K562 (cell line): ENCODE results near the gene SCAP. TPM values are rescaled to one million over a fixed set of nuclear protein-coding genes. Genes with fewer than 3 reads are reported as not detected.

ENCODE experiments used
- ATAC-seq: fragments of 200-7000 bp; cut with Tn5 transposase; 3 replicates; pipeline ENCODE4 v1.9.1; 2020; ENCODE audit warnings: moderate library complexity
- BruUV-seq: library from RNA; stranded (reverse); fragments of 400-500 nt; replicated peaks from 2 replicates; lab custom pipeline; 2021; lab: Mats Ljungman, UMichigan
- CTCF ChIA-PET: fragments of 300-600 bp; formaldehyde crosslinking; extraction: SDS; loops from one replicate; lab custom pipeline; 2021; ENCODE audit warnings: low intra/inter-chr PET ratio; lab: Yijun Ruan, JAX
- POLR2A ChIA-PET: fragments of 300-600, 350-650 bp; sonication (Branson Sonifier 250); formaldehyde crosslinking; extraction: SDS; loops from one replicate; lab custom pipeline; 2021; ENCODE audit warnings: antibody characterized with exemption, inconsistent platforms; lab: Yijun Ruan, JAX
- DNase-seq, 4 experiments: peaks; one replicate each; pipeline versions ENCODE4 v3.0.0 to v3.0.0-alpha.2; 2011 to 2018; ENCODE audit warnings: low spot score in 3 of 4, mixed read lengths in 3 of 4; ENCODE audit errors: extremely low read depth in 1 of 4
- FAIRE-seq: peaks from 2 replicates; lab custom pipeline; 2011; peaks lifted over from hg19 to GRCh38; lab: Jason Lieb, UNC
- H2AFZ ChIP-seq: 2 replicates; pipeline ENCODE4 v1.6.0; 2011; ENCODE audit warnings: low read depth, low read length, control low read depth, inconsistent platforms
- H3K27ac ChIP-seq: fragments of 200-600 bp; 3 replicates; pipeline ENCODE4 v1.8.0; 2011; ENCODE audit warnings: low read depth, mild to moderate bottlenecking, control low read depth, inconsistent platforms, low read length, moderate library complexity, mixed read lengths; ENCODE audit errors: extremely low read depth
- H3K27me3 ChIP-seq, 2 experiments: fragments of 300-600 bp in 1 of 2; 2 replicates in 1 of 2; 3 replicates in 1 of 2; pipeline versions ENCODE4 v1.6.0 to v1.8.0; 2011; ENCODE audit warnings: inconsistent platforms in 2 of 2, low read length in 2 of 2, mild to moderate bottlenecking in 1 of 2, mixed read lengths in 1 of 2, moderate library complexity in 1 of 2; ENCODE audit not compliant: control insufficient read depth in 2 of 2, insufficient read depth in 2 of 2
- H3K36me3 ChIP-seq: fragments of 300-600 bp; 3 replicates; pipeline ENCODE4 v1.8.0; 2011; ENCODE audit warnings: mild to moderate bottlenecking, low read length, inconsistent platforms; ENCODE audit not compliant: control insufficient read depth, insufficient read depth
- H3K4me1 ChIP-seq, 2 experiments: fragments of 200-600 bp in 1 of 2; replicated peaks in 1 of 2; 2 replicates in 1 of 2; 3 replicates in 1 of 2; pipeline versions ENCODE4 v1.5.1 to v1.8.0; 2011; ENCODE audit warnings: inconsistent platforms in 2 of 2, low read length in 2 of 2, mild to moderate bottlenecking in 1 of 2, mixed read lengths in 1 of 2, moderate library complexity in 1 of 2; ENCODE audit not compliant: control insufficient read depth in 2 of 2, insufficient read depth in 2 of 2
- H3K4me2 ChIP-seq: 2 replicates; pipeline ENCODE4 v1.6.1; 2011; ENCODE audit warnings: low read length, control low read depth, inconsistent platforms, mixed read lengths; ENCODE audit not compliant: insufficient read depth
- H3K4me3 ChIP-seq: fragments of 200-600 bp; sonication (generic), shearing (Covaris generic); 2 replicates; pipeline ENCODE4 v1.5.1; 2016; ENCODE audit warnings: control low read depth, inconsistent platforms
- H3K79me2 ChIP-seq: fragments of 200-600 bp; 3 replicates; pipeline ENCODE4 v1.8.0; 2011; ENCODE audit warnings: low read length, inconsistent platforms; ENCODE audit not compliant: control insufficient read depth, insufficient read depth
- H3K9ac ChIP-seq, 2 experiments: 2 replicates each; pipeline versions ENCODE4 v1.6.0 to v1.6.1; 2011; ENCODE audit warnings: low read depth in 2 of 2, low read length in 2 of 2, control low read depth in 1 of 2, inconsistent platforms in 1 of 2, mild to moderate bottlenecking in 1 of 2, mixed read lengths in 1 of 2; ENCODE audit not compliant: insufficient read depth in 1 of 2
- H3K9me1 ChIP-seq: one replicate; pipeline ENCODE4 v1.6.0; 2011; ENCODE audit warnings: inconsistent platforms, mild to moderate bottlenecking, low read length, moderate library complexity; ENCODE audit not compliant: control insufficient read depth, insufficient read depth
- H3K9me3 ChIP-seq: replicated peaks from 2 replicates; pipeline ENCODE4 v1.5.1; 2011; ENCODE audit warnings: low read depth, low read length, inconsistent platforms; ENCODE audit not compliant: control insufficient read depth, insufficient read depth
- H4K20me1 ChIP-seq: replicated peaks from 2 replicates; pipeline ENCODE4 v1.6.1; 2011; ENCODE audit warnings: low read length, inconsistent platforms, mixed read lengths; ENCODE audit not compliant: control insufficient read depth, insufficient read depth
- CBFB ChIP-seq: sonication (generic); formaldehyde crosslinking; IDR thresholded peaks from 2 replicates; pipeline ENCODE4 v1.4.0; 2020; ENCODE audit warnings: mild to moderate bottlenecking, missing genetic modification reagents
- FOXA3 ChIP-seq, 2 experiments: fragments of 450-650 bp in 1 of 2; sonication (generic) in 1 of 2; formaldehyde crosslinking; IDR thresholded peaks in 1 of 2; conservative IDR thresholded peaks in 1 of 2; 2 replicates each; pipeline versions ENCODE4 v1.4.0 to v1.8.0; 2020 to 2022; ENCODE audit warnings: mild to moderate bottlenecking in 2 of 2, missing genetic modification reagents in 1 of 2
- MLLT1 ChIP-seq, 2 experiments: fragments of 450-650 bp; IDR thresholded peaks; 2 replicates each; pipeline ENCODE4 v1.6.1; 2016
- NCOA1 ChIP-seq: fragments of 450-650 bp; IDR thresholded peaks from 2 replicates; pipeline ENCODE4 v1.6.1; 2016; ENCODE audit warnings: low read depth
- NR1H2 ChIP-seq: sonication (generic); formaldehyde crosslinking; IDR thresholded peaks from 2 replicates; pipeline ENCODE4 v1.4.0; 2020; ENCODE audit warnings: mild to moderate bottlenecking, missing genetic modification reagents
- OTX1 ChIP-seq: fragments of 450-650 bp; formaldehyde crosslinking; IDR thresholded peaks from 2 replicates; pipeline ENCODE4 v1.4.0; 2022; ENCODE audit warnings: mild to moderate bottlenecking
- RREB1 ChIP-seq: fragments of 250-450 bp; sonication (Bioruptor Pico); IDR thresholded peaks from 2 replicates; pipeline ENCODE4 v1.4.0; 2020
- TAL1 ChIP-seq: fragments of 450-650 bp; IDR thresholded peaks from 2 replicates; pipeline ENCODE4 v1.6.1; 2016; ENCODE audit warnings: mild to moderate bottlenecking
- TEAD1 ChIP-seq, 2 experiments: fragments of 450-650 bp in 1 of 2; sonication (generic) in 1 of 2; formaldehyde crosslinking; IDR thresholded peaks; 2 replicates each; pipeline versions ENCODE4 v1.4.0 to v1.8.0; 2020 to 2022; ENCODE audit warnings: mild to moderate bottlenecking in 2 of 2, missing genetic modification reagents in 1 of 2
- U2AF2 ChIP-seq: fragments of 200-400 bp; formaldehyde crosslinking; optimal IDR thresholded peaks from 2 replicates; pipeline ENCODE3; 2017; ENCODE audit warnings: low read depth, mild to moderate bottlenecking, low read length
- ZBED1 ChIP-seq: IDR thresholded peaks from 2 replicates; pipeline ENCODE4 v1.6.1; 2014
- ZNF12 ChIP-seq: sonication (generic); formaldehyde crosslinking; IDR thresholded peaks from 2 replicates; pipeline ENCODE4 v1.4.0; 2020; ENCODE audit warnings: mild to moderate bottlenecking, missing genetic modification reagents
- WGBS: fragments of 100-300 bp; shearing (Covaris generic); methylation state at CpG from one replicate; pipeline ENCODE4 v1.1.6; 2016; ENCODE audit warnings: low coverage, mixed read lengths; ENCODE audit not compliant: insufficient coverage; ENCODE audit errors: missing lambda C conversion rate; 5-methylcytosine and 5-hydroxymethylcytosine counted together
- in situ Hi-C: fragments of 300-500 bp; cut with MboI; formaldehyde crosslinking; loops from 4 replicates; pipeline ENCODE4 v1.15.0; 2018; ENCODE audit warnings: inconsistent platforms, mixed read lengths
- intact Hi-C: fragments of 100-400 bp; cut with micrococcal nuclease; formaldehyde crosslinking; loops from 2 replicates; pipeline ENCODE4 v1.14.2; 2022
- polyA plus RNA-seq, 8 experiments: library from polyadenylated mRNA; depleted of rRNA in 4 of 8; stranded (reverse) in 5 of 8; unstranded in 3 of 8; fragments of >200 nt; fragmentation: Nextera tagmentation in 2 of 8; fragmentation: Illumina TruSeq in 1 of 8; extraction: Ambion mirVana in 2 of 8; extraction: Trizol in 1 of 8; gene quantifications; 2 replicates each; pipeline versions ENCODE4 v1.2.1 to v1.2.3, GENCODE V29; 2011 to 2014; ENCODE audit warnings: inconsistent platforms in 1 of 8, missing spikeins in 1 of 8
- total RNA-seq, 7 experiments: library from RNA; depleted of rRNA in 6 of 7; stranded (reverse); fragments of >200 nt in 6 of 7; fragmentation: Illumina TruSeq in 2 of 7; extraction: Trizol in 2 of 7; gene quantifications; 2 replicates each; pipeline versions ENCODE4 v1.2.1 to v1.2.3, GENCODE V29; 2011 to 2021; ENCODE audit warnings: low replicate concordance in 1 of 7
- TF ChIP-seq, protein P1 (sequence below): fragments of 450-650 bp; formaldehyde crosslinking; IDR thresholded peaks from 2 replicates; pipeline ENCODE4 v1.4.0; 2022; ENCODE audit warnings: missing genetic modification characterization

The SCAP gene
- total and polyA plus RNA-seq, 9 of the 15 experiments (the other 6 are each of a cell fraction or from before 2014, with no cell fraction given): 2.6 to 104 (median 37.8) TPM

DNA sequence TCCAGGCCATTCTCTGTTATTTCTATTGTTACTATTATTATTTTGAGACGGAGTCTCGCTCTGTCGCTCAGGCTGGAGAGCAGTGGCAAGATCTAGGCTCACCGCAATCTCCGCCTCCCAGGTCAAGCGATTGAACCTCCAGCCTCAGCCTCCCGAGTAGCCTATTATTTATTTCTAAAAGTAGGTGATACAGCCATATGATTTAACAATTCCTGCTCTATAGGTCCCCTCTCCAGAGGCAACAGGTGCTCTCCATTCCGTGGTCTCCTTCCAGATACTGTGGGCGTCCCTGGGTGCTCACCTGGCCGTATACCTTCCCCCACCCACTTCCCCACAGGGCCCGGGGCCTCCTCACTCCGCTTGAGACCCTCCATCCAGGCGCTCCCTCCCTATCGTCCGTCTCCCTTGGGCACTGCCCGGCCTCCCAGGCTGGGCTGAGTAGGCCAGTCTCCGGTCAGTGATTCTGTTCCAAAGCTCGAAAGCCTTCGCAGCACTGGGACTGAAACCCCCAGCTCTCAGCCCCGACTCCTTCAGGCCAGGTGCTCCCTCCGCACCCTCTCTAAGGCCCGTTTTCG lies 95.6 kb downstream of the SCAP start:
- DNase-seq (peak in 1 of 4 experiments; percentile 38), FAIRE-seq (no peak), ATAC-seq (no peak; the same call in 2 of the 3 replicates)
- Histone ChIP-seq H3K79me2 (peaks cover 56% of the 10 kb centered on the region), H3K4me1 (peaks cover 30 to 32% of the 10 kb centered on the region in 2 experiments), H3K4me3 (peak overlapping the region; percentile 88), H3K36me3 (peaks cover 14% of the 10 kb centered on the region; the same call in 1 of the 3 replicates), H4K20me1 (peaks cover 16% of the 10 kb centered on the region), H3K4me2 (peak overlapping the region; percentile 93), H3K27me3 (no peaks in the 10 kb centered on the region), H3K9ac (peak overlapping the region; percentile 95 to 96), H2AFZ (peak overlapping the region; percentile 91), H3K27ac (peak overlapping the region; percentile 94), H3K9me3 (no peaks in the 10 kb centered on the region), H3K9me1 (no peaks in the 10 kb centered on the region)
- ChIA-PET POLR2A (interaction anchor here (0.6 to 1.9 kb wide), 20 partner anchors 9 to 1720 kb away, joined by 3 to 9 read pairs (median 4); no protein-coding TSS in a partner anchor), CTCF (no interaction called here)
- in situ Hi-C loops (no loop called here), intact Hi-C loops (loop anchor here (5.0 kb wide), 1 partner anchor 402 kb away; the partner anchor contains the start of gene SMARCC1)
- WGBS: 4% methylated on average over 23 of the region's 23 CpGs
- BruUV-seq: no TSS peak
- TF ChIP-seq OTX1 (CRISPR knock-in tag) (peak; percentile 81; the same call in 1 of the 2 replicates), ZBED1 (peak; percentile 71; the same call in 1 of the 2 replicates), TEAD1 (CRISPR knock-in tag; IDR thresholded peaks at IDR 0.05) (peak in 1 of 2 experiments; percentile 53; a peak in 1 of 4 replicates), RREB1 (CRISPR knock-in tag) (peak; percentile 85), ZNF12 (0 out of 2 replicates have a peak, but pooled peaks have one; percentile 72), NR1H2 (CRISPR knock-in tag) (peak; percentile 75; the same call in 1 of the 2 replicates), TAL1 (0 out of 2 replicates have a peak, but pooled peaks have one; percentile 5), CBFB (CRISPR knock-in tag) (peak; percentile 95; the same call in 1 of the 2 replicates), MLLT1 (IDR thresholded peaks at IDR 0.05) (peak in 1 of 2 experiments; percentile 65; a peak in 2 of 4 replicates), NCOA1 (0 out of 2 replicates have a peak, but pooled peaks have one; percentile 56), FOXA3 (CRISPR knock-in tag; conservative IDR thresholded peaks at IDR 0.05 in 1 of 2, IDR thresholded peaks at IDR 0.05 in 1 of 2) (peak in 1 of 2 experiments; percentile 77; a peak in 1 of 4 replicates), U2AF2 (no peak)
- TF ChIP-seq, protein P1, sequence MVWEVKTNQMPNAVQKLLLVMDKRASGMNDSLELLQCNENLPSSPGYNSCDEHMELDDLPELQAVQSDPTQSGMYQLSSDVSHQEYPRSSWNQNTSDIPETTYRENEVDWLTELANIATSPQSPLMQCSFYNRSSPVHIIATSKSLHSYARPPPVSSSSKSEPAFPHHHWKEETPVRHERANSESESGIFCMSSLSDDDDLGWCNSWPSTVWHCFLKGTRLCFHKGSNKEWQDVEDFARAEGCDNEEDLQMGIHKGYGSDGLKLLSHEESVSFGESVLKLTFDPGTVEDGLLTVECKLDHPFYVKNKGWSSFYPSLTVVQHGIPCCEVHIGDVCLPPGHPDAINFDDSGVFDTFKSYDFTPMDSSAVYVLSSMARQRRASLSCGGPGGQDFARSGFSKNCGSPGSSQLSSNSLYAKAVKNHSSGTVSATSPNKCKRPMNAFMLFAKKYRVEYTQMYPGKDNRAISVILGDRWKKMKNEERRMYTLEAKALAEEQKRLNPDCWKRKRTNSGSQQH (CRISPR knock-in tag): no peak; the same call in 1 of the 2 replicates
